ENCODE results near the gene MAK. TPM values are rescaled to one million over a fixed set of nuclear protein-coding genes. Genes with fewer than 3 reads are reported as not detected.
"Not testable (repeated sequence)": the region's sequence is repeated elsewhere in the genome, so short reads cannot be mapped to it uniquely, and the experiment has no call there.

The MAK gene
- total and polyA plus RNA-seq, 4 donors = 0.02 to 0.26 (median 0.13) TPM

DNA sequence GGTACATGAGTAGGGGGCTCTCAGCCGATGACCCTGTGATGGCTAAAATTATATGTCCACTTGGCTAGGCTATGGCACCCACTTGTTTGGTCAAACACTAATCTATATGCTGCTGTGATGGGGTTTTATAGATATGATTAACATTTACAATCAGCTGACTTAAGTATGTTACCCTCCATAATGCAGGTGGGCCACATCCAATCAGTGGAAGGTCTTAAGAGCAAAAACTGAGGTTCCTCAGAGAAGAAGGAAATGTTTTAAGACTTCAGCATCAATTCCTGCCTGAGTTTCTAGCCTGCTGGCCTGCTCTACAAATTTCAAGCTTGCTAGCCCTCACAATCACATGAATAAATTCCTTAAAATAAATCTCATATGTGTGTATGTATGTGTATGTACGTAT is 18.9 kb upstream of the MAK start:
- no peak for DNase-seq (ENCODE audit: low spot score)
- H3K27ac ChIP-seq (ENCODE audit: low read depth in 1 of 2, low read length in 2 of 2) = no peak overlapping the region
- H3K9me3 ChIP-seq (ENCODE audit: control insufficient read depth in 4 of 4, low read length in 3 of 4) = peaks cover 0 to 3% (median 0%) of the 10 kb centered on the region in 4 donors
- H3K27me3 ChIP-seq (ENCODE audit: control insufficient read depth in 4 of 4, insufficient read depth in 4 of 4, low read length in 3 of 4) = no peaks in the 10 kb centered on the region
- no peak overlapping the region for H3K4me3 ChIP-seq (ENCODE audit: low read depth in 1 of 3, low read length in 3 of 3)
- no peaks in the 10 kb centered on the region for H3K36me3 ChIP-seq (ENCODE audit: control insufficient read depth in 4 of 4, insufficient read depth in 3 of 4, low read depth in 1 of 4, low read length in 3 of 4)
- H3K9ac ChIP-seq (ENCODE audit: low read depth in 1 of 2, low read length in 2 of 2) = no peak overlapping the region
- 90% methylated on average over 2 of the region's 2 CpGs for WGBS
- no peaks in the 10 kb centered on the region for H3K4me1 ChIP-seq (ENCODE audit: control insufficient read depth in 4 of 4, insufficient read depth in 4 of 4, low read length in 3 of 4)
- TF ChIP-seq MAX (IDR thresholded peaks at IDR 0.05) (no peak), RAD21 (IDR thresholded peaks at IDR 0.05) (no peak), SP1 (IDR thresholded peaks at IDR 0.05) (no peak), FOXA2 (IDR thresholded peaks at IDR 0.05) (no peak), GABPA (IDR thresholded peaks at IDR 0.05 in 1 of 2, conservative IDR thresholded peaks at IDR 0.05 in 1 of 2) (no peak), ATF3 (IDR thresholded peaks at IDR 0.05) (no peak)

- Histone ChIP-seq H3K4me3 (ENCODE audit: low read depth in 1 of 3, low read length in 3 of 3) (no peak overlapping the region), H3K27me3 (ENCODE audit: control insufficient read depth in 4 of 4, insufficient read depth in 4 of 4, low read length in 3 of 4) (no peaks in the 10 kb centered on the region), H3K9me3 (ENCODE audit: control insufficient read depth in 4 of 4, low read length in 3 of 4) (peaks cover 0 to 3% (median 0%) of the 10 kb centered on the region in 4 donors), H3K36me3 (ENCODE audit: control insufficient read depth in 4 of 4, insufficient read depth in 3 of 4, low read depth in 1 of 4, low read length in 3 of 4) (no peaks in the 10 kb centered on the region), H3K27ac (ENCODE audit: low read depth in 1 of 2, low read length in 2 of 2) (no peak overlapping the region), H3K9ac (ENCODE audit: low read depth in 1 of 2, low read length in 2 of 2) (no peak overlapping the region), H3K4me1 (ENCODE audit: control insufficient read depth in 4 of 4, insufficient read depth in 4 of 4, low read length in 3 of 4) (no peaks in the 10 kb centered on the region)
- no peak for TF ChIP-seq HNF4G (IDR thresholded peaks at IDR 0.05)
- no peak for TF ChIP-seq CTCF (IDR thresholded peaks at IDR 0.05; ENCODE audit: low read depth, low read length, missing input control)
- WGBS = 82% methylated on average over 7 of the region's 7 CpGs
- DNase-seq (ENCODE audit: low spot score) = no peak
Observed at GRCh38 chr6:10854922-10855632, 16.7 kb upstream of the MAK start.

GRCh38 chr6:10853849-10854300 is 15.5 kb upstream of the MAK start:
- H3K27ac ChIP-seq (ENCODE audit: low read depth in 1 of 2, low read length in 2 of 2); H3K9me3 ChIP-seq (ENCODE audit: control insufficient read depth in 4 of 4, low read length in 3 of 4); H3K36me3 ChIP-seq (ENCODE audit: control insufficient read depth in 4 of 4, insufficient read depth in 3 of 4, low read depth in 1 of 4, low read length in 3 of 4); H3K4me3 ChIP-seq (ENCODE audit: low read depth in 1 of 3, low read length in 3 of 3); H3K27me3 ChIP-seq (ENCODE audit: control insufficient read depth in 4 of 4, insufficient read depth in 4 of 4, low read length in 3 of 4); H3K4me1 ChIP-seq (ENCODE audit: control insufficient read depth in 4 of 4, insufficient read depth in 4 of 4, low read length in 3 of 4); H3K9ac ChIP-seq (ENCODE audit: low read depth in 1 of 2, low read length in 2 of 2); DNase-seq (ENCODE audit: low spot score): not testable (repeated sequence)
- 70% methylated on average over 6 of the region's 6 CpGs for WGBS

DNA sequence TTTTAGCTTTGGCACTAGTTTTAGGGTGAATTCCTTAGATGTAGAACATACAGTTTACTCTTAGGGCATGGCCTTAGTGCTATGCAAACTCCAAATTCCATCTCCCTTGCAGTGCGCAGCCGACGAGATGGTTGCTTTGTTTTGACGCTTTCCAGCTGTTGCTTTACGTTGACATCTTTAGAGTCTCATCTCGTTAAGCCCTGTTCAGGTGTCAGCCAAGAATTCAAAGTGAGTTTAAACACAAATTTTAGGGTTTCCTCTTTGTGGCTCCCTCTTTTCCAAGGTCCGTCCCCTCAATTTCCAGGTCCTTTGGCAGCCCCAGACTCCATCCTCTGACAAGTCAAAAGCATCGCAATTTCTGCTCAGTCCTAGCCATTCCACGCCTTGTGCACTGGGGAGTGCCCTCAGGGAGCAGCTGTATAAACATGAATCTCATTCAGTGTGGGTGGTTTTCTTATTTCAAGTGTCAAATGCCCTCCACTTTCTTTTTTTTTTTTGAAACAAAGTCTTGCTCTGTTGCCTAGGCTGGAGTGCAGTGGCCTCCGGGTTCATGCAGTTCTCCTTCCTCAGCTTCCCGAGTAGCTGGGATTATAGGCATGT is 14.1 kb upstream of the MAK start:
- Histone ChIP-seq H3K36me3 (ENCODE audit: control insufficient read depth in 4 of 4, insufficient read depth in 3 of 4, low read depth in 1 of 4, low read length in 3 of 4) (no peaks in the 10 kb centered on the region), H3K9me3 (ENCODE audit: control insufficient read depth in 4 of 4, low read length in 3 of 4) (peaks cover 0 to 3% (median 0%) of the 10 kb centered on the region in 4 donors), H3K4me3 (ENCODE audit: low read depth in 1 of 3, low read length in 3 of 3) (no peak overlapping the region), H3K27me3 (ENCODE audit: control insufficient read depth in 4 of 4, insufficient read depth in 4 of 4, low read length in 3 of 4) (no peaks in the 10 kb centered on the region), H3K4me1 (ENCODE audit: control insufficient read depth in 4 of 4, insufficient read depth in 4 of 4, low read length in 3 of 4) (no peaks in the 10 kb centered on the region), H3K27ac (ENCODE audit: low read depth in 1 of 2, low read length in 2 of 2) (no peak overlapping the region), H3K9ac (ENCODE audit: low read depth in 1 of 2, low read length in 2 of 2) (no peak overlapping the region)
- no peak for DNase-seq (ENCODE audit: low spot score)
- WGBS = 83% methylated on average over 11 of the region's 11 CpGs
- TF ChIP-seq REST (IDR thresholded peaks at IDR 0.05) = no peak
- TF ChIP-seq FOXA2 (IDR thresholded peaks at IDR 0.05) = no peak
- no peak for TF ChIP-seq JUND (IDR thresholded peaks at IDR 0.05)
- no peak for TF ChIP-seq GABPA (IDR thresholded peaks at IDR 0.05 in 1 of 2, conservative IDR thresholded peaks at IDR 0.05 in 1 of 2)
- TF ChIP-seq ATF3 (IDR thresholded peaks at IDR 0.05) = no peak
- TF ChIP-seq EGR1 (IDR thresholded peaks at IDR 0.05; ENCODE audit: low read depth in 2 of 2) = no peak
- no peak for TF ChIP-seq TAF1 (conservative IDR thresholded peaks at IDR 0.05)
- TF ChIP-seq CTCF (IDR thresholded peaks at IDR 0.05; ENCODE audit: low read depth, low read length, missing input control) = no peak
- no peak for TF ChIP-seq HNF4G (IDR thresholded peaks at IDR 0.05)

Data from liver (tissue), 9 donors.